BE2C (cell line): Measurements from ENCODE around the gene ANO1.
"Not testable (repeated sequence)": the region's sequence is repeated elsewhere in the genome, so short reads cannot be mapped to it uniquely, and the experiment has no call there.

Experiments
- DNase-seq: peaks from one replicate; pipeline ENCODE4 v3.0.0-alpha.2; 2020
- H3K27me3 ChIP-seq: fragments of 250-450 bp; sonication (Bioruptor Pico); 2 replicates; pipeline ENCODE4 v1.5.1; 2020; ENCODE audit warnings: mild to moderate bottlenecking
- H3K36me3 ChIP-seq: fragments of 250-450 bp; sonication (Bioruptor Pico); 2 replicates; pipeline ENCODE4 v1.5.1; 2020; ENCODE audit warnings: mild to moderate bottlenecking
- H3K4me1 ChIP-seq: fragments of 250-450 bp; sonication (Bioruptor Pico); 2 replicates; pipeline ENCODE4 v1.5.1; 2020
- H3K4me3 ChIP-seq: 2 replicates; pipeline ENCODE4 v1.5.1; 2011; ENCODE audit warnings: low read depth, low read length
- H3K9me3 ChIP-seq: fragments of 250-450 bp; sonication (Bioruptor Pico); 2 replicates; pipeline ENCODE4 v1.5.1; 2020
- TF ChIP-seq, protein P1 (sequence below): IDR thresholded peaks from 2 replicates; pipeline ENCODE4 v1.5.1; 2012; ENCODE audit warnings: mild to moderate bottlenecking, low read depth, low read length

Gene ANO1

DNA sequence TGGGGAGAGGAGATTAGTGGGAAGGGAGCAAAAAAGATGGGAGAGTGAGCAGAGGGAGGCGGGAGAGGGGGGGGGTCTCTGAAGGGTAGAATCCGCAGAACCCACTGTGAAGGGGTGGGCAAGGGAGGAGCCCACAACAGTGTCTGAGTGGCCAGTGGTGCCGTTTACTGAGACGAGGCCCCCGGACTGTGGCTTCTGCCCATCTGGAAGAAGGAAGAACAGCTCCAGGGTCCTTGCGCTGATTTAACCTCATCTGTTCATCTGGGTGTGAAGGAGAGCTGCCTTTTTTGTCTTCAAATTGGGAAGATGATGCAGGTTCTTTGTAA, 45.7 kb upstream of the ANO1 start:
- Histone ChIP-seq H3K27me3 (peaks cover 8% of the 10 kb centered on the region), H3K4me1 (no peaks in the 10 kb centered on the region), H3K9me3 (no peaks in the 10 kb centered on the region), H3K4me3 (no peak overlapping the region), H3K36me3 (no peaks in the 10 kb centered on the region)
- DNase-seq = no peak
- TF ChIP-seq, protein P1, sequence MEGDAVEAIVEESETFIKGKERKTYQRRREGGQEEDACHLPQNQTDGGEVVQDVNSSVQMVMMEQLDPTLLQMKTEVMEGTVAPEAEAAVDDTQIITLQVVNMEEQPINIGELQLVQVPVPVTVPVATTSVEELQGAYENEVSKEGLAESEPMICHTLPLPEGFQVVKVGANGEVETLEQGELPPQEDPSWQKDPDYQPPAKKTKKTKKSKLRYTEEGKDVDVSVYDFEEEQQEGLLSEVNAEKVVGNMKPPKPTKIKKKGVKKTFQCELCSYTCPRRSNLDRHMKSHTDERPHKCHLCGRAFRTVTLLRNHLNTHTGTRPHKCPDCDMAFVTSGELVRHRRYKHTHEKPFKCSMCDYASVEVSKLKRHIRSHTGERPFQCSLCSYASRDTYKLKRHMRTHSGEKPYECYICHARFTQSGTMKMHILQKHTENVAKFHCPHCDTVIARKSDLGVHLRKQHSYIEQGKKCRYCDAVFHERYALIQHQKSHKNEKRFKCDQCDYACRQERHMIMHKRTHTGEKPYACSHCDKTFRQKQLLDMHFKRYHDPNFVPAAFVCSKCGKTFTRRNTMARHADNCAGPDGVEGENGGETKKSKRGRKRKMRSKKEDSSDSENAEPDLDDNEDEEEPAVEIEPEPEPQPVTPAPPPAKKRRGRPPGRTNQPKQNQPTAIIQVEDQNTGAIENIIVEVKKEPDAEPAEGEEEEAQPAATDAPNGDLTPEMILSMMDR = no peak

DNA sequence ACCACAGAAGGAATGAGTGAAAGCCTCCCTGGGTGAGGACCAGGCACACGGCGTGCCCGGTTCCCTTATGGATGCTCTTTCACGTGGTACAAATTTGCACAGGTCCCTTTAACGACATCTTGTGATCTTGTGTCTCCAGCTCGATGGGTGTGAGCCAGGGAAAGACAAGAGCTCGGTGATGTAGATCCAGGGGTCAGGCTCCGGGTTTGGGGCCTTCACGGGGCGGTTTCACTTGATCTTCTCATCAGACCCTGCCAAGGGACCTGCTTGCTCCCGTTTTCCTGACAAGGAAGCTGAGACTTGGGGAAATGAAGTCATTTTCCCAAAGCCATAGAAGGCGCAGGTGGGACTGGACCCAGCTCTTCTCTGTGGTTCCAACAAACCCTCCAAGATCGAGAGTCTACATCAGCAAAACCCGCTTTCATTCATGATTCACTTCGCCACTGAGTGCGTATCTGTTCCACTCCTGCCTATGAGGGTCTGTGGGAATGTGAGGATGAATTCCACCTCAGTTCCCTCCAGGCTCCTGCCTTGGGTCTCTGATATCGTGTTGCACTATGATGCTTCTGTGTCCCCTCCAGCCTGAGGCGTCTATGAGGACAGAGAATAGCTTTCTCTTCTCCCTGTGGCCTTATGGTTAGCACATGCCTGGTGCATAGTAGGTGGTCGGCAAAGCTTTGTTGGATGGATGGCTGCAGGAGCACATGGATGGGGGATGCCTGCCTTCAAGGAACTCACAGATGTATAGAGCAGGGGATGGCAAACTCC, 45.0 kb upstream of the ANO1 start:
- Histone ChIP-seq H3K4me1 (no peaks in the 10 kb centered on the region), H3K27me3 (peaks cover 10% of the 10 kb centered on the region)
- TF ChIP-seq, protein P1 = no peak

DNA sequence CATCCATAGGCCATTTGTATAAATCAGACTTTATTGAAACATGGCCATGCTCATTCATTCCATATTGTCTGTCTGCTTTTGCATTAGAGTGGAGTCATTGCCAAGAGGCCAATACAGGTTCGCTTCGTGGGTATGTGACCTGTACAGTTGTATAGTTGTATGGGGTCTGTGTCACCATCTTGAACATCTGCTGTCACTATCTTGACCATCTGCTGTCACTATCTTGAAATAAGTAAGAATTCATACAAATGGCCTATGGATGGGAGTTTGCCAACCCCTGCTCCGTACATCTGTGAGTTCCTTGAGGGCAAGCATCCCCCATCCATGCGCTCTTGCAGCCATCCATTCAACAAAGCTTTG, 44.4 kb upstream of the ANO1 start:
- Histone ChIP-seq H3K36me3 (no peaks in the 10 kb centered on the region), H3K9me3 (no peaks in the 10 kb centered on the region), H3K27me3 (peaks cover 14% of the 10 kb centered on the region), H3K4me3 (no peak overlapping the region), H3K4me1 (no peaks in the 10 kb centered on the region)
- DNase-seq = no peak
- TF ChIP-seq, protein P1 = no peak

More for the DNA sequence above, 45.0 kb upstream of the ANO1 start:
- H3K4me3 ChIP-seq = no peak overlapping the region
- no peaks in the 10 kb centered on the region for H3K9me3 ChIP-seq
- no peak for DNase-seq
- no peaks in the 10 kb centered on the region for H3K36me3 ChIP-seq

DNA sequence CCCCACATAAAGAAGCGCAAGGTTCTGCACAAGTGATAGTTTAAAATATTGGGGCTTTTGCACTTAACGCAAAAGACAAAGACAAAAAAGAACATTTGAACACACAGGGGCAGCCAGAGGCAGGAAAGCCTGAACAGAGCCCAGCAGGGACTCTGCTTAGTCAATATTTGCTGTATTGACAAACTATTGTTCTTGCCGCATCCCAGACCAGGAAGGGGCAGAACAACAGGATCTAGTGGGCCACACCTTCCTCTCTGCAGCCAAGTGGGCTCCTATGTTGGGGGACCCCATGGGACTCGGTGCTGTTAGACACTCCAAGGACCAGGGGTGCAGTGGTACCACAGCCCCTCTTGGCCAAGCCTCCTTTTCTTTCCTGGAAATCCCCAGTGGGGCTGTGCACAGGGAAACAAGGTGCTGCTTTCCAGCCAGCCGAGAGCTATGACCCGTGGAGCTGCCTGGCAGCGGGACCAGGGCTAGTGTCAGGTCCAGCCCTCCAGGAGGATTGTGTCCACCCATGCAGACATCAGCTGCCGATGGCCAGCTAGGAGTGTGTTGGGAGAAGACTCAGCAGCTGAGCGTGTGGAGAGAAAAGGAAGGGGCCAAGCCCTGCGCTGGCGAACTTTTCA, 43.3 kb upstream of the ANO1 start:
- no peak for DNase-seq
- TF ChIP-seq, protein P1 = no peak

DNA sequence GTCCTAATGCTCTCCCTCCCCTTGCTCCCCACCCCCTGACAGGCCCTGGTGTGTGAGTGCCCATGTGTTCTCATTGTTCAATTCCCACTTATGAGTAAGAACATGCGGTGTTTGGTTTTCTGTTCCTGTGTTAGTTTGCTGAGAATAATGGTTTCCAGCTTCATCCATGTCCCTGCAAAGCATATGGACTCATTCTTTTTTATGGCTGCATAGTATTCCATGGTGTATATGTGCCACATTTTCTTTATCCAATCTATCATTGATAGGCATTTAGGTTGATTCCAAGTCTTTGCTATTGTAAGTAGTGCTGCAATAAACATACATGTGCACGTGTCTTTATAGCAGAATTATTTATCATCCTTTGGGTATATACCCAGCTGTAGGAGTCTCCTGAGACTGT, 42.5 kb upstream of the ANO1 start:
- not testable (repeated sequence) for DNase-seq, H3K36me3 ChIP-seq
- peaks cover 30% of the 10 kb centered on the region for H3K27me3 ChIP-seq

More for the DNA sequence above, 43.3 kb upstream of the ANO1 start:
- no peaks in the 10 kb centered on the region for H3K9me3 ChIP-seq
- peaks cover 22% of the 10 kb centered on the region for H3K27me3 ChIP-seq
- H3K4me3 ChIP-seq = no peak overlapping the region
- H3K4me1 ChIP-seq = no peaks in the 10 kb centered on the region
- no peaks in the 10 kb centered on the region for H3K36me3 ChIP-seq

DNA sequence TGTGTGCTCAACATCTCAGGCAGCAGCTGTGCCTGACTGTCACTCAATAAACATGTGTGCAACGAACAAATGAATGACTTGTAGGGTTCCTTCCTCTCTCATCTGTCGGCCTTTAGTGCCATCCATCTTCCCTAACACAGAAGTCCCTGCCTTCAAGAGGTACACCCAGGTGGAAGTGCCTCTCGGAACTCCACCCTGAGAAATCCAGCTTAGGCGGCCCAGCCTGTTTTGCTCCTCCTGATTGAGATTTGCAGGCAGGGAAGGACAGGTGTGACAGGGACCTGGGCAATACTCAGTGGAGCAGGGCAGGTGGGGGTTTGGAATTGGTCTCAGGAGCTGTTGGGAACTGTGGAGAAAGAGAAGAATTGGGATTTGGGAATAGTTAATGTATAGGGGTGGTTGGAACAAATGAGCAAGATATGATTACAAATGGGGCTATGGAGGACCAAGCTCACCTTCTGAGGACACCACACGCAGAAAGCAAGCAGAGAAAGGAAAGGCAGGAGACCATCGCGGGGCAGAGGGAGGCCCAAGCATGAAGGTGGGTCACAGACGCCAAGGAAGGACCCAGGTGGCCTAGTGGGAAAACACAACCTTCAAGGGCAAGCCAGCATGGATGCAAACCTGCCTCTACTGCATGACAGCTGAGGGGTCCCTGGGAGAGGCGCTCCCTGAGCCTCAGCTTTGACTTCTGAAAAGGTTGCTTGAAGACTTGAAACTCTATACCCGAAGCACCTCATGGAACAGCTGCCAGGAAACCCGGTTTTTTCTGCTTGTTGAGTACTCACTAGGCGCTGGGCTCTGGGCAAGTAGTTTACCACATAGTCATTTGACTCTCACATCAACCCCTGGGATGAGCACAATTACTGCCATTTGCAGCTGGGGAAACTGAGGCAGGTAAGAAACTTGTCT, 40.9 kb upstream of the ANO1 start:
- Histone ChIP-seq H3K36me3 (no peaks in the 10 kb centered on the region), H3K27me3 (peaks cover 36% of the 10 kb centered on the region), H3K9me3 (no peaks in the 10 kb centered on the region), H3K4me1 (no peaks in the 10 kb centered on the region), H3K4me3 (no peak overlapping the region)
- DNase-seq = no peak
- TF ChIP-seq, protein P1 = no peak

More for the DNA sequence above, 42.5 kb upstream of the ANO1 start:
- not testable (repeated sequence) for H3K9me3 ChIP-seq, H3K4me1 ChIP-seq, H3K4me3 ChIP-seq
